ENCODE results near the gene PARD6B.

Gene PARD6B

GRCh38 chr20:50724112-50724725 is 7.2 kb upstream of the PARD6B start:
- no peak for DNase-seq (ENCODE audit: low read depth in 2 of 2)

- DNase-seq (ENCODE audit: low read depth in 2 of 2), result peak; percentile 66 to 80
Measured at GRCh38 chr20:50724851-50725723, 6.3 kb upstream of the PARD6B start.

DNA sequence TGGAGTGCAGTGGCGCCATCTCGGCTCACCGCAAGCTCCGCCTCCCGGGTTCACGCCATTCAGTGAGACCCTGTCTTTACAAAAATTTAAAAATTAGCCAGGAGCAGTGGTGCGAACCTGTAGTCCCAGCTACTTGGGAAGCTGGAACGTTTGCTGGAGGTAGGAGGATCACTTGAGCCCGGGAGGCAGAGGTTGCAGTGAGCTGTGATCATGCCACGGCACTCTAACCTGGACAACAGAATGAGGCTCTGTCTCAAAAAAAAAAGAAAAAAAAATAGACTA is 5.7 kb upstream of the PARD6B start:
- DNase-seq (ENCODE audit: low read depth in 2 of 2), result no peak

GRCh38 chr20:50726955-50727791 is 4.2 kb upstream of the PARD6B start:
- DNase-seq (ENCODE audit: low read depth in 2 of 2), result no peak

DNA sequence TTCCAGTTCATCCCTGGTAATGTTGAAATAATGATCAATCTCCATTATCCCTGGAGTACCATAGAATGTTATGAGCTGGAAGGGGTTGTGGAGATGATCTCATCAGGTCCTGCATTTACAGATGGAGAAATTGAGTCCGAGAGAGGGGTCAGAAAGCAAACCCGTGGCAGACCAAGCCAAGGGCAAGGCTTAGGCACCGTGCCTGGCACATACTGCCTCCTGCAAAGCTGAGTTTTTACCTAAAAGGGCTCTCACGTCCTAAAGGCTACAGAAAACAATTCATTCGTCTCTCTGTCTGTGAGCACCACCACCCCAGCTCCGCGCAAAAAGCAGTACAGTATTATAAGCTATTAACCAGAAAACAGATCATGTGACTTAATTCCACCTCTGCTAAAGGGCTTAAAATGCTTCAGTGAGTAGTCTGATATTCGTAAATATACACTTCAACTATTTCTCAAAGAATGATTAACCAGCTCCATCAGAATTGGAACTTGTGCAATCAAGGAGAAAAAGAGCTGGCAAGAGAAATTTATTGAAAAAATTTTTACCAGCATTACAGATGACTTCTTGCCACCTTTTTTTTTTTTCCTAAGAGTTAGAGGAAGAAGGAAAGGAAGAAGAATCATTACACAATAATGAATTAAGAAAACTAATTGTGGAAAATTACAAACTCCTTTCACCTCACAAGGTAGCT is 3.4 kb upstream of the PARD6B start:
- DNase-seq (ENCODE audit: low read depth in 2 of 2), result no peak

DNA sequence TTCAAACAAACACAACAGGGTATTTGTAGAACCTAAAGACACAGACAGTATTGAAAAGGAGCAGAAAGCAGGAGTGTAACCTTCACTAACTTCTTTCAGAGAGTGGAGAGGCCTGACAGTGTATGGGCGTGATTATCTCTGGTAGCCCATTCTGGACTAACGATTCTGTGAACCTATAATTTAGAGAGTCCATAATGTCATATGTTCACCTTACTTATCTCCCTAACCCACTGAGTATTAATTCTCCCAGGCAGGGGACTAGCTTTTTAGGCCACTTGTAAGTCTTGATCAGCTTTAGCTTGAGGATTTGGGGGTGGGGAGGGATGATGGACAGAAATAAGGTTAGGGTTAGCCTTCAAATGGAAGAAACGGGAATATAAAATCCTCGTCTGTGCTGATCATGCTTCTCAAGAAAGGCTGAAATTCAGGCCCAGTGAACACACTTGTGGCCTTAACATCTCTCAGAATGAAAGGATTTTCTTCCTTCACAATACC is 2.8 kb upstream of the PARD6B start:
- no peak for DNase-seq (ENCODE audit: low read depth in 2 of 2)

GRCh38 chr20:50728981-50729874 is 2.2 kb upstream of the PARD6B start:
- no peak for DNase-seq (ENCODE audit: low read depth in 2 of 2)

DNA sequence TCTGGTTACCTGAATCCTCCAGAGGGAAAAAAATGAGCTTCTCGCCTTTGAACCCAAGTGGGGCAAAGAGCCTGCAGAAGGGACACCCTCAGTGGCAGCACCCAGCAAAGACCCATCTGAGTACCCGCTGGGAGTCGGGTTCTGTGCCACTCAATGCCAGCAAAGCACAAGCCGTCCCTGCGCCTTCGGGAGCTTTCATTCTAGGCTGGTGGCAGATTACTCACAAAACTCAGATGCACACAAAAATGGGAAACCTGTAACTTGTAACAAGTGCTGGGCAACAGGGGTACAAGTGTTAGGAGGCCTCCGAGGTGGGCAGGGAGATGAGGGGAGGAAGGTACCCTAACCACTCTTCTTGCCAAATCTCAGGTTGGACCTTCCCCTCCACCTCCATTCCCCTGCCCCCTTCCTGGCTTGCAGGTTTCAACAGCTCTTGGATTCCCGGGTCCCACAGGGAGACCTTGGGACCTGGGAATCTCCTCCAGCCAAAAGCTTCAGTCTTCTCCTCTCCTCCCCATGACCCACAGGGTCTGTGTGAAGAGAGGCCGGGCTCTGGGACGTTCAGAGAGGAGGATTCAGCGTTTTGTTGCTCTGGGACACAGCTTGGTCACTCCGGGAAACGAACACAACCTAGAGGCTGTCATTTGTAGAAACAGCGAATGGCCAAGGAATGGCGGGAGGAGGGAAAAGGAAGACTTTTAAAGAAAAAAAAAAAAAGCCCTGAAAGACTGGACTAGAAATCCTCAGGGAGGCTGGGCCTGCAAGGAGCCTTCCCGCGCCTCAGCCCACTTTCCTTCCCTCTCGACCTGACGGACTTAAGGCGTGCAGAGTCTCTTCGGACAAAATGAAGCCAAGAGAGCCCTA is 1.2 kb upstream of the PARD6B start:
- no peak for DNase-seq (ENCODE audit: low read depth in 2 of 2)

GRCh38 chr20:50730765-50731054 is 670 bp upstream of the PARD6B start:
- no peak for DNase-seq (ENCODE audit: low read depth in 2 of 2)

DNA sequence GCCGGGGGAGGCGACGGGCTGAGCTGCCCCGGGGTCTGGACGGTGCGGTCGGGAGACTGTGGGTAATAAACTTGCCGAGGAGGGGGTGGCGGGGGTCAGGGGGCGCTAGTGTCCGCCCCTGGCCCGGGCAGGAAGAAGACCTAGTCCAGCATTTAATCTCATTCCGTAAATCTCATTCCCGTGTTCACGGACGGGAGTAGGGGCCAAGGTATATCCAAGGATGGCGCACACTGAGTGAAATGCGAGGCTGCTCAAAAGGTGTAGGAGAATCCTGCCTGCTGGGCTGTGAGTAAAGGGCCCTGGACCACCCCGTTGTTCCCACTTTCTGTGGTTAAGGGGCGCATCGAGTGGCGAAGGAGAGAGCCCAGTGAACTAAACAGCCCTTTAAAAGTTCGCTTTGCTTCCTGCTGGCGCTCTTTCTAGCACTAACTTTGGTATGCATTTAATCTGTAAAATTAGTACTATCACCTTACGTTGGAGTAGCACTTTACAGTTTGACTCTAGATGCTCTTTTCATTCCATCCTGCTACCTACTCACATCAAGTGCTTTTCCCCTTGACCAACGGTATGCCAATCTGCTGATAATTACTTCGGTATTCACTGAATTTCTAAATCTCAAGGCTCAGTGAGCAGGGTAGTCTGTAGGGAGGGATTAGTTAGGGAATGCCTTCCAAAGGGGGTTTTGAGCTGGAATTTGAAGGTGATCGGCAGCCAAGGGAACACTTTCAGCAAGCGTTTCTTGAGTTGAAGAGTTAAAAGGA is 730 bp downstream of the PARD6B start:
- DNase-seq (ENCODE audit: low read depth in 2 of 2), result no peak

DNA sequence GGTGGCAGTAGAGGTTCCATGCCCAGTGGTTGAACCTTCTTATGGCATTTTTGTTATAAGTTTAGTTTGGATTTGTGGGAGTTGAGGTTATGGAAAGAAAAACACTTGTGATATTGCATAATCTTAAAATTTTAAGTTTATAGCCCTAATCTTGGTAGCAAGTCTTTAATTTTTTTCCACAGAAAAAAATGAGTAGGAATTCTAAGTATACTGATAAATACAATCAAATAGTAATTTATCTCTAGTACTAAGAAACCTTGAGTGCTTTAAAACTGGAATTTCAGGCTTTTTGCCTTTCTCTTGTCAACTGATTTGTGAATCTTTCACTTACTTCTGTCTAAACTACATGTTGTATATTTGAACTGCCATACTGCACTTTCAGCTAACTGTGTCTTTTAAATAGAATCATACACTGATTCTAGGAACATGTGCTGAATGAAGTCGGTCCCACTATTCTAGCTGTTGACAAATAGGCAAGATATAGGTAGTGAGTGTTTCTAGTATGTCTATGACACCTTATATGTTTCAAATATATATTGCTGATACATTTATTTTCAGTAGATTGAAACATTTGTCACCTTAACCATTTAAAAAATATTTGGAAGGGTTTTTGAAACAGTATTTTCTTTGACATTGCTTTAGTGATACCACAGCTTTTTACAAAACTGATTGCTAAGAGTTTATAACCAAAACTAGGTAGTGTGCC is 2.4 kb downstream of the PARD6B start:
- no peak for DNase-seq (ENCODE audit: low read depth in 2 of 2)

DNA sequence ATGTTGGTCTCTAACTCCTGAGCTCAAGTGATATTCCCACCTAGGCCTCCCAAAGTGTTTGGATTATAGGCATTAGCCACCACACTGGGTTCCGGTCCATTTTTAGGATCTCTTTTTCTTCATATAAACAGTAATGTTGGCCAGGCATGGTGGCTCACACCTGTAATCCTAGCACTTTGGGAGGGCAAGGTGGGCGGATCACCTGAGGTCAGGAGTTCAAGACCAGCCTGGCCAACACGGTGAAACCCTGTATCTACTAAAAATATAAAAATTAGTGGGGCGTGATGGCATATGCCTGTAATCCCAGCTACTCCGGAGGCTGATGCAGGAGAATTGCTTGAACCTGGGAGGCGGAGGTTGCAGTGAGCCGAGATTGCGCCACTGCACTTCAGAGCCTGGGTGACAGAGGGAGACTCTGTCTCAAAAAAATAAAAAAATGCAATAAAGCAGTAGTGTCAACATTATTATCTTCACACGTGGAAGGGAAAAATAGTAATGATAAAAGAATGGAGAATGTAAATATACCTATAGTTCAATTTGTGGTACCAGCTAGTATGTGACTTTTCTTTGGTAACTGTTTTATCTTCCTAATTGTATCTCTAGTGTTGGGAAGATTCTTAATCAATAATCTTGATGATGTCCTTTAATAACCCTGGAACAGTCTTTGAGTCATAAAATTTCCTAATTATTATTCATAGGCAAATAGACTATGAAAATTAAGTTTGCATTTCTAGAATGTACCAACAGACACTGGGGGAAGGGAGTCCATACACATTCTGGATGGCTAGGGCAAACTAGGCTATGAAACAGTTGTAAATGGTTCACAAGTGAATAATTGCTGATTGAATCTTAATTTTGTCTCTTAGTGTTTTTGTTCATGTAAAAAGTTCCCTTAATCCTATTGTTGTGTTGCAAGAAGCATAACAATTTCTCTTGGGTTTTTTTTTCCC is 3.6 kb downstream of the PARD6B start:
- DNase-seq (ENCODE audit: low read depth in 2 of 2), result no peak

- DNase-seq (ENCODE audit: low read depth in 2 of 2), result no peak
Measured at GRCh38 chr20:50735813-50736212, 4.4 kb downstream of the PARD6B start.

DNA sequence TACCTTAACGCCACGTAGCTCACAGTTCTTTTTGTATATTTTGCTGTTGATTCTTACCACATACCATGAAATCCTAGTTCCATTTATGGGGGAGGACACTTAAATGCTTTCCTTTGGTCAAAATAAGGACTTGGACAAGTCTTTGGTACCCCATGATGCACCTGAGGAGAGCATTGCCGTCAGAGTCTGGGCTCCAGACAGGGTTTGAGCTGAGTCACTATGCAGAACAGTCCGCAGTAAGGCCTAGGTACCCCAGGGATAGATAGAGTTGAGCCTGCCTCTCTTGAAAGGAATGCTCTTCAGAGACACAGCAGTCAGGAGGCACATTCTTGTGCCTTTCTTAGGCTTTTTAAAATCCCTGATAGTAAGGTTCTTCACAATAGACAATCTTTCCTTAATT is 6.0 kb downstream of the PARD6B start:
- DNase-seq (ENCODE audit: low read depth in 2 of 2), result no peak

- no peak for DNase-seq (ENCODE audit: low read depth in 2 of 2)
Measured at GRCh38 chr20:50743087-50743486, 11.7 kb downstream of the PARD6B start.

GRCh38 chr20:50744143-50744792 is 12.9 kb downstream of the PARD6B start:
- DNase-seq (ENCODE audit: low read depth in 2 of 2), result no peak

- DNase-seq (ENCODE audit: low read depth in 2 of 2), result no peak
Measured at GRCh38 chr20:50745634-50746137, 14.3 kb downstream of the PARD6B start.
